ENCODE measurements around the gene TTLL10. TPM values are rescaled to one million over a fixed set of nuclear protein-coding genes. Genes with fewer than 3 reads are reported as not detected.

TTLL10 gene
- polyA plus RNA-seq, 1 donor, result 0.64 TPM

DNA sequence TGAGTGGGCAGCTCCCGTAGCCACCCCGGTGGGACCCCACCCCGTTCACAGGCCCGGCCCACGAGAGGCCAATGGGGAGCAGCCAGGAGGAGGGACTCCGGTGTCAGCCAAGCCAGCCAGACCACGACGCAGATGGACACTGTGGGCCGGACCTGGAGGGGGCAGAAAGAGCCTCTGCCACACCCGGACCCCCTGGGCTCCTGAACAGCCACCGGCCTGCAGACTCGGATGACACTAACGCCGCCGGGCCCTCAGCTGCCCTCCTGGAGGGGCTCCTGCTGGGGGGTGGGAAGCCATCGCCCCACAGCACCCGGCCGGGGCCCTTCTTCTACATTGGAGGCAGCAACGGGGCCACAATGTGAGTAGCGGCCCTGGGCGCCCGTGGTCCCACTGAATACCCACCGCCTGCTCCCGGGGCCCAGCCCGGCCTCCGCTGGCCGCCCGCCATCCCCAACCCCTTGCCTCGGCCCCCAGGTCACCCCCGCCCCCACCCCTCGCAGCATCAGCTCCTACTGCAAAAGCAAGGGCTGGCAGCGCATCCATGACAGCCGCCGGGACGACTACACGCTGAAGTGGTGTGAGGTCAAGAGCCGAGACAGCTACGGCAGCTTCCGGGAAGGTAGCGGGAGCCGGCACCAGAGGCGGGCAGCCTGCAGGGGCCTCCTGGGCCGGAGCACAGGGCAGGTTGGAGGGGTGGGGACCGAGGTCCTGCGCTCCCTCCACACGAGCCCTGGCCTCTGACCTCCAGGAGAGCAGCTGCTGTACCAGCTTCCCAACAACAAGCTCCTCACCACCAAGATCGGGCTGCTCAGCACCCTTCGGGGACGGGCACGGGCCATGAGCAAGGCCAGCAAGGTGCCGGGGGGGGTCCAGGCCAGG is 6.5 kb downstream of the TTLL10 start:
- Histone ChIP-seq H3K4me3 (ENCODE audit: low read length) (no peak overlapping the region), H3K36me3 (ENCODE audit: control insufficient read depth, insufficient read depth, low read length) (no peaks in the 10 kb centered on the region), H3K9me3 (ENCODE audit: control insufficient read depth, low read depth, low read length) (peaks cover under 1% of the 10 kb centered on the region), H3K27ac (ENCODE audit: low read length) (no peak overlapping the region), H3K4me1 (ENCODE audit: control insufficient read depth, insufficient read depth, low read length) (no peaks in the 10 kb centered on the region), H3K27me3 (ENCODE audit: control insufficient read depth, insufficient read depth, low read length) (peaks cover 8% of the 10 kb centered on the region)
- WGBS (ENCODE audit: insufficient coverage, low lambda C conversion rate), result no CpG with 5 or more reads among the region's 51 CpGs
- DNase-seq, result no peak

DNA sequence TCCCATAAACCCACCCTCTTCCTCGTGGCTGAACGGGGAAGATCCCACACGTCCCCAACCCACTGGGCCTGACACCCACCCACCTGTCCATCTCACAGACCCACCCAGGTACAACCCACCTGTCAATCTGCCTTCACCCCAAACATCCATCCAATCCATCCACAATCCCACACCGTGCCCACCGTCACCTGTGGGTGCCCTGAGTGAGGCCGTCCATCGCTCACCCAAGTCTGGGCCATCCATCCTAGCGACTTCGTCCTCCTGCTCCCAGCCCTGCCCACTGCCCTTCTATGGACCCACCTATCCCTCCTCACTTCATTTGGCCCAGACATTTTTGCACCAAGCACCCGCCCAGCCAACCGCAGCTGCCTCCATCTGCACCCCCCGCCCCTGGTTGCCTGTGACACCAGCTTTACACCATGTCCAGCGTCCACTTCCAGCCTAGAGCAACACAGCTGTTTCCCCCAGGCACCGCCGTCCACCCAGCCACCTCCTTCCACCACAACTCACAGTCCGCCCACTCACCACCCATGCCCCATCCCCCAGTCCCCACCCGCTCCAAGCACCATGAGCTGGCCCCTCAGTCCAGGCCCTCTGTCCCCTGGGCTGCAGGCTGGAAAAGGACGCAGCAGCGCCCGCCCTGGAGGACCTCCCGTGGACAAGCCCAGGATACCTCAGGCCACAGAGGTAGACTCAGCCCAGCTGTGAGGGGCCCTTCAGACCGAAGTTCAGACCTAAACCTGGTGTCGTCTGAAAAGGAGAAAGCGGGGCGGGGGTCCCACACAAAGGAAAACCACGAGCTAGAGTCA is 7.7 kb downstream of the TTLL10 start:
- no CpG with 5 or more reads among the region's 26 CpGs for WGBS (ENCODE audit: insufficient coverage, low lambda C conversion rate)
- H3K27me3 ChIP-seq (ENCODE audit: control insufficient read depth, insufficient read depth, low read length), result peaks cover 3% of the 10 kb centered on the region
- DNase-seq, result no peak
- H3K27ac ChIP-seq (ENCODE audit: low read length), result no peak overlapping the region
- H3K36me3 ChIP-seq (ENCODE audit: control insufficient read depth, insufficient read depth, low read length), result no peaks in the 10 kb centered on the region
- H3K4me1 ChIP-seq (ENCODE audit: control insufficient read depth, insufficient read depth, low read length), result no peaks in the 10 kb centered on the region
- H3K9me3 ChIP-seq (ENCODE audit: control insufficient read depth, low read depth, low read length), result peaks cover 4% of the 10 kb centered on the region
- no peak overlapping the region for H3K4me3 ChIP-seq (ENCODE audit: low read length)

DNA sequence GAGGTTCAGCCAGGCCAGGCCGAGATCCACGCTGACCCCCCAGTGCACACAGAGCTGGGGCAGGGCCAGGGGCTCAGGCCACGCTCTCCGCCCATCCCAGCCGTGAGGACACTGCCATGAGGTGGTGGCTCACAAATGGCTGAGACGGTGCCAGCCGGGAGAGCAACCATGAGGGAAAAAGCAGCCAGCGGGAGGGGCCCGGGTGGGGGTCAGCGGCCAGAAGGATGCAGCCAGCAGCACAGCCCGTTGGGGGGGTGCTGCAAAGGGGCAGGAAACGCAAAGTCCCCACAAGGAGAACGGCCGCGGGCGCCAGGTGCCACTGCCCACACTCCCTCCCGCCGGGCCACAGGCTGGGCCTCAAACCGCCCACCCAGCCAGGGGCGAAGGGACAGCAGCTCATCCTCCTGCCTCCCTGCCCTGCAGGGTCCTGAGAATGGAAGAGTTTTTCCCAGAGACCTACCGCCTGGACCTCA is 8.3 kb downstream of the TTLL10 start:
- Histone ChIP-seq H3K36me3 (ENCODE audit: control insufficient read depth, insufficient read depth, low read length) (no peaks in the 10 kb centered on the region), H3K4me1 (ENCODE audit: control insufficient read depth, insufficient read depth, low read length) (no peaks in the 10 kb centered on the region), H3K4me3 (ENCODE audit: low read length) (no peak overlapping the region), H3K27me3 (ENCODE audit: control insufficient read depth, insufficient read depth, low read length) (no peaks in the 10 kb centered on the region), H3K9me3 (ENCODE audit: control insufficient read depth, low read depth, low read length) (peaks cover 4% of the 10 kb centered on the region), H3K27ac (ENCODE audit: low read length) (no peak overlapping the region)
- no peak for DNase-seq
- no CpG with 5 or more reads among the region's 21 CpGs for WGBS (ENCODE audit: insufficient coverage, low lambda C conversion rate)

DNA sequence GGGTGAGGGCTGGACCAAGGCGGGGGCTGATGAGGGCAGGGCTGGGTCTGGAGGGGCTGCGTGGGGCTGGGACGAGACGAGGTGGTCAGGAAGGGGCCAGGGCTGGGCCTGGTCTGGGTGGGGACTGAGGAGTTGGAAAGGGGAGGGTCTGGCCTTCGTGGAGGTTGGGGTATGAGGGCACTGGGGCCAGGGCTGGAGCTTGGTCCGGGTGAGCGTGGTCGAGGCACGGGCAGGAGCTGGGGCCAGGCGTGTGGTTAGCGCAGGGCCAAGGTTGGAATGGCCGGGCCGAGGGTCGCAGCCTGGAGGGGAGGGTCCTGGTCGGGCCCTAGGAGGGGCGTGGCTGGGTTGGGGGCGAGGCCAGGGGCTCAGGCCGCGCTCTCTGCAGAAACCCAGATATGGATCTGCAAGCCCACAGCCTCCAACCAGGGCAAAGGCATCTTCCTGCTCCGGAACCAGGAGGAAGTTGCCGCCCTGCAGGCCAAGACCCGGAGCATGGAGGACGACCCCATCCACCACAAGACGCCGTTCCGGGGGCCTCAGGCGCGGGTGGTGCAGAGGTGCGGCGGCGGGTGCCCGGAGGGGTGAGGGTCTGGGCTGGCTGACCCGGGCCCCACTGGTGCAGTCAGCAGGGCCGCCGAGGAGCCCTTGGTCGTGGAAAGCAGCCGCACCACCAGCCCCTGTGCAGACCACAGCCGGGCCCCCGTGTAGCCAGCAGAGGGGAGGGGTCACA is 9.0 kb downstream of the TTLL10 start:
- WGBS (ENCODE audit: insufficient coverage, low lambda C conversion rate), result no CpG with 5 or more reads among the region's 39 CpGs
- Histone ChIP-seq H3K36me3 (ENCODE audit: control insufficient read depth, insufficient read depth, low read length) (no peaks in the 10 kb centered on the region), H3K27ac (ENCODE audit: low read length) (no peak overlapping the region), H3K9me3 (ENCODE audit: control insufficient read depth, low read depth, low read length) (peaks cover 4% of the 10 kb centered on the region), H3K4me1 (ENCODE audit: control insufficient read depth, insufficient read depth, low read length) (no peaks in the 10 kb centered on the region), H3K27me3 (ENCODE audit: control insufficient read depth, insufficient read depth, low read length) (no peaks in the 10 kb centered on the region), H3K4me3 (ENCODE audit: low read length) (no peak overlapping the region)
- no peak for DNase-seq

DNA sequence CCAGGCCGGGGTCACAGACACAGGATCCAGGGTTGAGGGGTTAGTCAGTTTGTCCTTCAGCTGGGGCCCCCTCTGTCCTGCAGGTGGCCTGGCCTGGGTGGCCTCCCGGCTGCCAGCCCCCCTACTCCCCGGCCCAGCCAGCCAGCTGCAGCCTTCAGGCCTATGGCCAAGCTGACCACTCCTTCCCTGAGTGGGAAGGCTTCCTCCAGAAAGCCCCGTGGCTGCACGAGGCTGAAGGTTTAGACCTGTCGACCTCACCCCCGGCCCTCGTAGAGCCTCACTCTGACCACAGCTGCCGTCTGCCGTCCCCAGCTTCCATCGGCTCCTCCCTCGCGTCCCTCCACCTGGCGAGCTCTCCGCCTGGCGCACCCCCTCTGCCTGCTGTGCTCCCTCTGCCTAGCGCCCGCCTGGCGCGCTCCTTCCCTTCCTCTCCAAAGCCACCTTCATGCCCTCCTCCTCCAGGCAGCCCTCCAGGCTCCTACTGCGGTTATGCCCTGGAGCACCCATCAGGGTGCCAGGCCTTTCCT is 9.6 kb downstream of the TTLL10 start:
- H3K27me3 ChIP-seq (ENCODE audit: control insufficient read depth, insufficient read depth, low read length), result no peaks in the 10 kb centered on the region
- H3K36me3 ChIP-seq (ENCODE audit: control insufficient read depth, insufficient read depth, low read length), result no peaks in the 10 kb centered on the region
- peaks cover 4% of the 10 kb centered on the region for H3K9me3 ChIP-seq (ENCODE audit: control insufficient read depth, low read depth, low read length)
- no peaks in the 10 kb centered on the region for H3K4me1 ChIP-seq (ENCODE audit: control insufficient read depth, insufficient read depth, low read length)
- DNase-seq, result no peak
- WGBS (ENCODE audit: insufficient coverage, low lambda C conversion rate), result no CpG with 5 or more reads among the region's 21 CpGs
- H3K4me3 ChIP-seq (ENCODE audit: low read length), result no peak overlapping the region
- H3K27ac ChIP-seq (ENCODE audit: low read length), result no peak overlapping the region

DNA sequence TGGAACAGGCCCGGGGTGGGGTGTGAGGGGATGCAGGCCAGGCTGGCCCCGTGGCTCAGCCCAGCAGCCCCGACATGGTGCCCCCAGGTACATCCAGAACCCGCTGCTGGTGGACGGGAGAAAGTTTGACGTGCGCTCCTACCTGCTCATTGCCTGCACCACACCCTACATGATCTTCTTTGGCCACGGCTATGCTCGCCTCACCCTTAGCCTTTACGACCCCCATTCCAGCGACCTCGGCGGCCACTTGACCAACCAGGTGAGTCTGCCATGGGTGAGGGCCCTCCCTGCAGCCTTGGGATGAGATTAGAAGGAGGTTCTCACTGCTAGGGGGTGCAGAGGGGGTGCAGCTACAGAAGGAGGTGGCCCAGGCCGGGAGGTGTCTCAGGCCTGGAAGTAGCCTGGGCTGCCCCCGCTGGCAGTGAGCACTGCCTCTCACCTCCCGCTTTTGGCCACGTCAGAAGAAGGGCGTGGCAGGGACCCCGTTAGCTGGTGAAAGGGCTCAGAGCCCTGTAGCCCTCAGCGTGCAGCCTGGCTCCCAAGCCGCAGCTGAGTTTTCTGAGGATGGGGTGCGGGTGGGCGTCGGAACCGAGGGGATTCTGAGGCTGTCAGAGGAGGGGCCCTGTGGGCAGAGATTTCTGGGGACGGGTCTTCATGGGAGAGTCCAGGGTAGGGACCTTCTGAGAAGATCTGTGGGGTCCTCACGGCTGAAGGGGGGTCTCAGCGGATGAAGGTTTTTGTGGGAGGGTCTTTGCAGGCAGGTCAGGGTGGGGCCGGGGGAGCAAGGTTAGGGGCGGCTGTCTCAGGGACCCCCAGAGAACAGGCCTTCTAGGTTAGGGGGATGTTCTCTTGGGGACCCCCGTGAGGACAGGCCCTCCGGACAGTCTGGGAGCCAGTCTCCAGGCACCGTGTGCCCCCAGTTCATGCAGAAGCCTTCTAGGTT is 10.4 kb downstream of the TTLL10 start:
- Histone ChIP-seq H3K4me3 (ENCODE audit: low read length) (no peak overlapping the region), H3K27ac (ENCODE audit: low read length) (no peak overlapping the region), H3K36me3 (ENCODE audit: control insufficient read depth, insufficient read depth, low read length) (no peaks in the 10 kb centered on the region), H3K9me3 (ENCODE audit: control insufficient read depth, low read depth, low read length) (peaks cover 4% of the 10 kb centered on the region), H3K27me3 (ENCODE audit: control insufficient read depth, insufficient read depth, low read length) (no peaks in the 10 kb centered on the region), H3K4me1 (ENCODE audit: control insufficient read depth, insufficient read depth, low read length) (no peaks in the 10 kb centered on the region)
- no peak for DNase-seq
- no CpG with 5 or more reads among the region's 33 CpGs for WGBS (ENCODE audit: insufficient coverage, low lambda C conversion rate)

DNA sequence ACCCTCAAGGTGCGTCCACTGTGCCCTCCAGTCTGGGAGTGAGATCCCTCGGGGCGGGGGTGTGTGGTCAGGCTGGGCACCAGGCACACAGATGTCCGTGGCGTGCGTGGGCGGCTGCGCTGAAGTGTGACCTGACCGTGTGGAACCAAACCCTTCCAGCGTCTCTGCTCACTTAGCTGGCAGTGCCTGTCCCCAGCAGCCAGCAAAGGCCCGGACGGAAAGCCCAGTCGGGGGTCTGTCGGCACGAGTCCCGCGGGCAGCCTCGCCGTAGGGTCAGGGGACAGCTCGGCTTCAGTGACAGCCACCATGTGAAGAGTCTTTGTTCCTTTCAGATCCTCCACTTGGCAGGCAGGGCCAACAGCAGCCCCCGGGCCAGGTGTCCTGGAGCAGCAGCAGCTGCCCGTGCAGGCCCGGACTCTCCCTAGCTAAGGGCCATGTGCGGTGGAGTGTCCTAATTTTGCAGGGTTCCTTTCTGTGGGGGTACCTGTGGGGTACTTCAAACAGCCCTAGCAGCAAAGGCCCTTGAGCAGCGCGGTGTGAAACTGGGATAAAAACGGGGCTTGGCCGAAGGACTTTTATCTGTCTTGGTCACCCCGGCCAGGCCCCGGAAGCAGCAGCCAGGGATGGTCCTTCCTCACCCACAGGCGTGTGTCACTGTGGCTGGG is 11.6 kb downstream of the TTLL10 start:
- H3K27ac ChIP-seq (ENCODE audit: low read length), result no peak overlapping the region
- H3K27me3 ChIP-seq (ENCODE audit: control insufficient read depth, insufficient read depth, low read length), result no peaks in the 10 kb centered on the region
- H3K36me3 ChIP-seq (ENCODE audit: control insufficient read depth, insufficient read depth, low read length), result no peaks in the 10 kb centered on the region
- DNase-seq, result no peak
- no peaks in the 10 kb centered on the region for H3K4me1 ChIP-seq (ENCODE audit: control insufficient read depth, insufficient read depth, low read length)
- peaks cover 4% of the 10 kb centered on the region for H3K9me3 ChIP-seq (ENCODE audit: control insufficient read depth, low read depth, low read length)
- WGBS (ENCODE audit: insufficient coverage, low lambda C conversion rate), result no CpG with 5 or more reads among the region's 31 CpGs
- no peak overlapping the region for H3K4me3 ChIP-seq (ENCODE audit: low read length)

DNA sequence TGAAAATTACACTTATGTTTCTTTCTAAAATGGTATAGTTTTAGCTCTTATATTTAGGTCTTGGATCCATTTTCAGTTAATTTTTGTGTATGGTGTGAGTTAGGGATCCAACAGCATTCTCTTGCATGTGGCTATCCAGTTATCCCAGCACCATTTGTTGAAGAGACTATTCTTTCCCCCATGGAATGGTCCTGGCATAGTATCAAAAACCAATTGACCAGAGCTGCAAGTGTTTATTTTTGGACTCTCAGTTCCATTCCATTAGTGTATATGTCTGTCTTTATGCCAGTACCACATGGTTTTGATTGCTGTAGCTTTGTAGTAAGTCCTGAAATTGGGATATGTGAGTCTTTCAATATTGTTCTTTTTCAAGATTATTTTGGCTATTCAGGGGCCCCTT is 14.3 kb downstream of the TTLL10 start:
- no peak overlapping the region for H3K27ac ChIP-seq (ENCODE audit: low read length)
- DNase-seq, result no peak
- no peaks in the 10 kb centered on the region for H3K4me1 ChIP-seq (ENCODE audit: control insufficient read depth, insufficient read depth, low read length)
- no peaks in the 10 kb centered on the region for H3K36me3 ChIP-seq (ENCODE audit: control insufficient read depth, insufficient read depth, low read length)
- H3K27me3 ChIP-seq (ENCODE audit: control insufficient read depth, insufficient read depth, low read length), result no peaks in the 10 kb centered on the region
- peaks cover 4% of the 10 kb centered on the region for H3K9me3 ChIP-seq (ENCODE audit: control insufficient read depth, low read depth, low read length)
- H3K4me3 ChIP-seq (ENCODE audit: low read length), result no peak overlapping the region

DNA sequence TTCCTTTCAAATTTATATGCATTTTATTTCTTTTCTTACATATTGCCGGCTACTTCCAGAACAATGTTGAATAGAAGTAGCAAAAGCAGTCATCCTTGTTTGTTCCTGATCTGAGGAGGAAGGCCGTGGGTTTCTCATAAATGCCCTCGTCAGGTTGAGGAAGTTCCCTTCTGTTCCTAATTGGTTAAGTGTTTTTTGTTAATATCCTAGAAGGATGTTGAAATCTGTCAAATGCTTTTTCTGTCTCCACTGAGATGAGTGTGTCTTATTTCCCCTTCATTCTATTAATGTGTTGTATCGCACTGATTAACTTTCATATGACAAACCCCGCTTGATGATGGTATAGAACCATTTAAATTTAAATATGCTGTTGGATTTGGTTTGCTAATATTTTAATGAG is 15.4 kb downstream of the TTLL10 start:
- no peak overlapping the region for H3K27ac ChIP-seq (ENCODE audit: low read length)
- H3K9me3 ChIP-seq (ENCODE audit: control insufficient read depth, low read depth, low read length), result peaks cover 4% of the 10 kb centered on the region
- 87% methylated on average over 3 of the region's 5 CpGs for WGBS (ENCODE audit: insufficient coverage, low lambda C conversion rate)
- no peaks in the 10 kb centered on the region for H3K27me3 ChIP-seq (ENCODE audit: control insufficient read depth, insufficient read depth, low read length)
- H3K4me1 ChIP-seq (ENCODE audit: control insufficient read depth, insufficient read depth, low read length), result no peaks in the 10 kb centered on the region
- DNase-seq, result no peak
- no peaks in the 10 kb centered on the region for H3K36me3 ChIP-seq (ENCODE audit: control insufficient read depth, insufficient read depth, low read length)
- no peak overlapping the region for H3K4me3 ChIP-seq (ENCODE audit: low read length)

Measured in large intestine (tissue), 3 donors.